ENCODE results near the gene MIER3. TPM values are rescaled to one million over a fixed set of nuclear protein-coding genes. Genes with fewer than 3 reads are reported as not detected.
"Not testable (repeated sequence)": the region's sequence is repeated elsewhere in the genome, so short reads cannot be mapped to it uniquely, and the experiment has no call there.

MIER3 gene, protein sequence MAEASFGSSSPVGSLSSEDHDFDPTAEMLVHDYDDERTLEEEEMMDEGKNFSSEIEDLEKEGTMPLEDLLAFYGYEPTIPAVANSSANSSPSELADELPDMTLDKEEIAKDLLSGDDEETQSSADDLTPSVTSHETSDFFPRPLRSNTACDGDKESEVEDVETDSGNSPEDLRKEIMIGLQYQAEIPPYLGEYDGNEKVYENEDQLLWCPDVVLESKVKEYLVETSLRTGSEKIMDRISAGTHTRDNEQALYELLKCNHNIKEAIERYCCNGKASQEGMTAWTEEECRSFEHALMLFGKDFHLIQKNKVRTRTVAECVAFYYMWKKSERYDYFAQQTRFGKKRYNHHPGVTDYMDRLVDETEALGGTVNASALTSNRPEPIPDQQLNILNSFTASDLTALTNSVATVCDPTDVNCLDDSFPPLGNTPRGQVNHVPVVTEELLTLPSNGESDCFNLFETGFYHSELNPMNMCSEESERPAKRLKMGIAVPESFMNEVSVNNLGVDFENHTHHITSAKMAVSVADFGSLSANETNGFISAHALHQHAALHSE
- 10.2 TPM for polyA plus RNA-seq (2013, experiment 1 of 2; ENCODE audit: insufficient read length)
- 10.0 TPM for polyA plus RNA-seq (2013, experiment 2 of 2; ENCODE audit: insufficient read length)

GRCh38 chr5:56951946-56952691, at the start of gene MIER3:
TSS of gene MIER3 (minus strand) at chr5:56952123. CDS start at chr5:56952102, 21 bp downstream.
- DNase-seq, result peak; percentile 84

DNA sequence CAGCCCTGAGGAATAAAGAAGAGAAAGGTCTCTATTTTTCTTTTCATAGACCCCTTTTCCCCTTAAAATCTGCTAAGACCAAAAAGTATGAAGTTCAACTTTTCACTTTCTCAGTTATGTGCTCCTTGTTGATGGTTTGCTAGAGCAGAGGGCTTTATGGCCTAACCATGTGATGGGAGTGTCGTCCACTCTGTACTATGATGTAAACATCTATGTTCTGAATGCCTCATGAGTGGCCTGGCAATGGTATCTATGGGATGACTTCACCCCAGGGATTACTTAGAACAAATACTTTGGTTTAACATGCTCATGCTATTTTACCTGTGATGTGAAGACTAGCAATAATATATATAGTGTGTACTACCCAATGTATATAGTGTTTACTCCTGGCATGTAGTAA, 43.7 kb upstream of the MIER3 start:
- DNase-seq, result no peak

GRCh38 chr5:56993241-56993640, 41.3 kb upstream of the MIER3 start:
- DNase-seq, result peak; percentile 6

DNA sequence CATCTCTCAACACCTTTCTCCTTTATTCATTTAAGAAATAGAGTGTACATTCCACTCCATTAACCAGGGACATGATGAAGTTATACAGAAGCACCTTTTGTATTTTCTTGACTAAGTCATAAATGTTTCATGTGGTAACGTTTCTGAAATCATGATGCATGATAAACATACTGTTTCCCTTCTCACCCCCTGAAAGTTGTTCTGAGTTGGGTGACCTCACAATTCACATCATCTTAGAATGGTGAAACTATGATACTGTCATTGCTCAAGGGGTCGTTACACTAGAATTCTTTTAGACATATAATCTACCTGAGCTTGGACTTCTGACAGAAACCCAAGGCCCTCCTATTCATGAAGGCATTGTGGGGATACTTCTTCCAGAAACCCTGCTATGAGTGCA, 37.8 kb upstream of the MIER3 start:
- no peak for DNase-seq

DNA sequence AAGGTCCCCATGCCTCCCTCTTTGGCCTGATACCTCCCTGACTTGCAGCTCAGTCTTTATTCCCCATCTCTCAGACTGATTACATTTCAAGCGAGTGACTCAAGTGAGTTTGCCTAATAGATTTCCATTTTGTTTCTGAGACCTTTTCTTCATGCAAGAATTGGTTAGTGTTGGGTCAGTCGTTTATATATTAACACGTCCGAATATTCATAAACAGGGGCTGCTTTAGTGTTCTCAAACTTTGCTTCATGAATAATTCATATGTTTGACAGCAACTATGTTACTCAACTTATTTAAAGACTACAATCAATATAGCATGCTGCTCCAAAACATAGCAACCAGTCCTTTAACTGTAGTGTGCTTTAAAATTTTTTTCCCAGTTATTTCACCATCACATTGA, 36.6 kb upstream of the MIER3 start:
- no peak for DNase-seq

DNA sequence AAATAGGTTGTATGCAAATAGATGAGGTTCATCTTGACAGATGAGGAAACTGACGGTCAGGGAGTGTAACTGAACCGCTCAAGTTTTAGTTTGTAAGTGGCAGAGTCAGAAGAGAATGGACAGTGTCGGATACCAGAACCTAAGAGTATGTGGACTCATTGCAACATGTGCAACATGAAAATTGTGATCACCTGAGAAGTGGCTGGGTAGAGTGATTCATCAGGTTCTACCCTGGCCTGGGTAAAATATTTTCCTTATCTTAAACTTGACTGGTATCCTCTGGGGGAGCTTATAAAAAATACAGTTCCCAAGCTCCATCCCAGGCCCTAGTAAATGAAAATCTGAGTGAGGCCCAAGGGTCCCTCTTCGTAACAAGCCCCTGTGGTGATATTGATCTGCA, 35.2 kb upstream of the MIER3 start:
- no peak for DNase-seq

DNA sequence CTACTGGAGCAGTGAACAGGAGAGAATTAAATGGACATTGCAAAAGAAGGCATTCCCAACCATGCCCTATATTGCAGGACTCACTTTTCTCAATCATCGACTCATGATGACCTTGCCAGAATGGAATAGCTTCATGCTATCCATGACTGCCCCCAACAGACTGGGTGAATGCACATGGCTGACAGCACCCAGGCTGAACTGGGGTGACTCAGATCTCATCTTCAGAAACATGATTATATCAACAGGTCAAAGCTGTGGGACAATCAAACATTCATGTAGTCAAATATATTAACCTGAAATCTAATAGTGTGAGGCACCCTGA, 34.7 kb upstream of the MIER3 start:
- DNase-seq, result no peak

DNA sequence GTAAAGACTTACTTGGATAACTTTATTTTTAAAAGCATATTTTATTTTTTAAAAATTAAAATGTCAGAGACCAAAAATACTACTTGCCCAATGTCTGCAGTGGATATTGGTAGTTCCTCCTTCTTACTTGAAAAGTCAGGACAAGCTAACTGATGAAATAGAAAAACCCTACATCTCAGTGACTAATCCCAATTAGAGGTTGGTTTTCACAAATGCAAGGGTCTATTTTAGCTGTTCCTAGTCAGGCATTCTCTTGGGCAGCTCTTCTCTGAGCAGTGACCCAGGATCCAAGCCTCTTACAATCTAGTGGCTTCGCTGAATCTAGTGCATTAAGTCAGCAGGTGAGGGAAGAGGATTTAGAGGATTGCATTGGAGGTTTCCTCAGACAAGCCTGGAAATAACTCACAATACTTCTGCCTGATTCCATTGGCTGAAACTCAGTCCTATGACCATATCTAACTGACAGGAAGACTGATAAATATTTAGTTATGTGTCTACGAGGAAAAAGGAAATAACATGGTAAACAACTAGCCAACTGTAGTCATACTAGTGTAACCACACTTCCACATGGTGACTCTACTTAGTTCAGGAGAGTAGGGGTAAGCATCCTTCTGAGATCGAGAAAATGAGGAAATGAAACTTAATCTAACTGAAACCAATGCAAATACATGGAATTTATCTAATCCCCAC, 34.2 kb upstream of the MIER3 start:
- DNase-seq, result no peak

GRCh38 chr5:56984445-56984844, 32.5 kb upstream of the MIER3 start:
- DNase-seq, result no peak

- DNase-seq, result no peak
These were observed 31.9 kb upstream of the MIER3 start for GRCh38 chr5:56983593-56984361.

GRCh38 chr5:56981548-56982315, 29.8 kb upstream of the MIER3 start:
- DNase-seq, result no peak

DNA sequence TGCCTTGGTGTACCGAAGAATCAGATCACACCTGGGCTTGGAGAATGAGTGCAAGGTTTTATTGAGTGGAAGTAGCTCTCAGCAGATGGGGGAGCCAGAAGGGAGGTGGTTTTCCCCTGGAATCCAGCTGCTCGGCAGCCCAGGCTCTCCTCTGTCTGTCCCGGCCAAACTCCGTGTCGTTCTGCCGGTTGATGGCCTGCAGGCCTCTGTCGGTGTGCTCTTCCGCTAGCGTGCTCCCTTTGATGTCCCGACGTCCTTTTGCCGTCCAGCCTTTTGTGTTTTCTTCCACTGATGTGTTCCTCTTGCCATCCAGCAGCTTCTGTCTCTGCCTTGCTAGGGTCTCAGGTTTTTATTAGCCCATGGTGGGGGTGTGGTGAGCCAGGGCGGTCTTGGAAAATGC, 28.0 kb upstream of the MIER3 start:
- no peak for DNase-seq

DNA sequence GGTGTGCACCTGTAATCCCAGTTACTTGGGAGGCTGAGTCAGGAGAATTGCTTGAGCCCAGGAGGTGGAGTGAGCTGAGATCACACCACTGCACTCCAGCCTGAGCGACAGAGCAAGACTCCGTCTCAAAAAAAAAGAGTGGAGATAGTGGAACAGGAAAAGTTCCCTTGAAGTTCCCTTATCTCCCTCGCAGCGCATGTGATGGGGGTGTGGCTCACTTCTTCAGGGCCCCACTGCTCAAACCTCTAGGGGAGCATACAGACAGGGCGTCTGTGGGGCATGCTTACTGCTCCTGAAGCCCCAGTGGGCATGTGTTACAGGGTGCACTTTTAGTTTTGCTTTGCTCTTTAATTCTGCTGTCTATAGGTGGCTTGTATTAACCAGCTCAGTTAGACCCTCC, 27.6 kb upstream of the MIER3 start:
- DNase-seq, result not testable (repeated sequence)

DNA sequence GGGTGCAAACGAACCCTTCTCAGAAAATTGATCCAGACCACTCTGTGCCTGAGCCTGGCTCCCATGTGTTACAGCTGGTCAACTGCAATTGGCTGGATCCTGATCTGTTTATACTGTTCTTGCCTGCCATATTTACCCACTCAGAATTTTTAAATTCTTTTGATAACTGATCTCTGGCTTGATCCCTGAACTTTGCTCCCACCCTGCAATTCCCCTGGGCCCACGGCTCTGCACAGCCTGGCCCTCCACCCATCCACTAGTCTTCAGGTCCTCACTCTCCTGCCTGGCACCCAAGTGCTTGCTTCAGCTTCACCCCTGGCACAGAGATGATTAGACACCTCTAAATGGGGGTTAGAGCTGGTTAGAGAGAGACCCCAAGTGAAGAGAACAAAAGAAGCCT, 25.9 kb upstream of the MIER3 start:
- DNase-seq, result no peak

DNA sequence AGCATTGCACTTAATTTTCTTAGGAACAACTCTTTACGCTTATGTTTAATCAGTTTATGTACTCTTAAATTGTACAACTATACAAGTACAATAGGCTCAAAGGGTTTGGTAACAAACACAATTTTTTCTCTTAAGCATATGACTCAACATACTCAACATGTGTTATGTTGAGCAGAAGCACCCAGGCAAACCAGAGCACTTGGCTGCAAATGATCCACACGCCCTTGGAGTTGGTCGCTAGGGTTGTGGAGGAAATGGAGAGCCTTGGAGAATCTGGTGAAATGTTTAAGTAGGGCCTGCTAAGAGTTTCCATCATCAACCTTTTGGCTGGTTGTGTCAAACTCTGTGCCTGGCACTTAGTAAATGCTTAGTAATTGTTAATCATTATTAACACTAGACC, 25.1 kb upstream of the MIER3 start:
- DNase-seq, result no peak

GRCh38 chr5:56974241-56974640, 22.3 kb upstream of the MIER3 start:
- DNase-seq, result no peak

DNA sequence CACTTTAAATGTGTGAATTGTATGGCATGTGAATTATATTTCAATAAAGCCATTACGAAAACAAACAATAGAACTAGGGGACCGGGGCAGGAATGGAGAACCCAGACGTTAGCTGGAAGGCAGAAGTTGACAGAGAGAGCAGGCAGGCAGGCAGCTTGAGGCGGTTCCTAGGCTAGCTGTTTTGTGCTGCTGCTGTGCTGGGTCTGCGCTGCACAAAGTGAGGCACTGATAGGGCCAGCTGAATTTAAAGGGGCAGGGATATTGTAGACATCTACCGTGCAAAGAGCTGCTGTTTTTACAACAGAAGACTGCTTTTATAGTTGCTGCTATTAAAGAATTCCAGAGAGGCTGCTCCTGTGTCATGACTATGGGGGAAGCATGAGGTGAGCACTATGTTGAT, 21.6 kb upstream of the MIER3 start:
- DNase-seq, result no peak

DNA sequence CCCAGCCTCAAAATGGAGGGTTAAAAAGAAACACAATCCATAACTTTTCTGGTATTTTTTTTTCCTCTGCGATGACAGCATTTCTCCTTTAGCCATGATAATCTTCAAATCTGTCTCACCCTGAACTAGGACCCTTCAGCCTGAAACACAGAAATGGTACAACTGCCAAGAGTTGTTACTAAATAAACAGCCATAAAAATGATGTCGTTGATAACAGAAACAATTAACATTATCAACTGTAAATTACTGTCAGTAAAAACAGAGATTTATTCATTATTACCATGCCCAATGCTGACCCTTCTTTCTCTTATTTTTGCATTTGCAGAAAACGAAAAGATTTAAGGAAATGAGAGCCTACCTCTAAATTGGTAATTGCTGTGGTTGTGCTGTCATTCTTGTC, 19.4 kb upstream of the MIER3 start:
- DNase-seq, result no peak

DNA sequence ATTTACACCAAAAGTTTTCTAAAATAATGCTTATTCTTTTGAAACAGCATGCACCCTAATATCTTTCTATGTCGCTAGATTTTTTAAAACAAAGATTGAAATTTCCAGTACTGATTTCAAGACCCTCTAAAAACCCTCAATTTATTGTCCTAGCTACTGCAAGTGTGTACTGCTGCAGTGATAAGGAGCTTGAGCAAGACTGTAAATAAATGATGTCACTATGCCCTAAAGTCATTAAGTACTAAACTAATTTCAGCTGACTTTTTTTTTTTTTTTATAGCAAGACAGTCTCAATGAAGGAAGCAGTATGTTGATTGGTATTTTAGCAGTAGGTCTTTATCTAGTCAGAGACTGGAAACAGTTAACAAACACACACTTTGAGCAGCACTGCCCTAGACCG, 12.2 kb upstream of the MIER3 start:
- no peak for DNase-seq

GRCh38 chr5:56963246-56963645, 11.3 kb upstream of the MIER3 start:
- no peak for DNase-seq

- no peak for DNase-seq
These were observed 10.4 kb upstream of the MIER3 start for GRCh38 chr5:56962286-56962685.

- no peak for DNase-seq
These were observed 9.8 kb upstream of the MIER3 start for GRCh38 chr5:56961746-56962145.
